ENCODE data around the gene CMTR1. TPM values are rescaled to one million over a fixed set of nuclear protein-coding genes. Genes with fewer than 3 reads are reported as not detected.
A peak's percentile ranks its signal among the peaks of the same experiment; 100 is the strongest.
"Not testable (repeated sequence)": the region's sequence is repeated elsewhere in the genome, so short reads cannot be mapped to it uniquely, and the experiment has no call there.

CMTR1 gene
- total RNA-seq, 2 experiments from 2014 or later: 49.9 to 50.6 TPM

- no peak for TF ChIP-seq CTCF (IDR thresholded peaks at IDR 0.05)
- ChIA-PET CTCF (interaction anchor here (1.0 to 1.2 kb wide), 3 partner anchors 20 to 116 kb away, joined by 3 to 4 read pairs (median 3); no protein-coding TSS in a partner anchor), POLR2A (interaction anchor here (0.6 to 3.4 kb wide), 2 partner anchors 8 to 15 kb away, joined by 3 to 32 read pairs; partner anchors contain the start of gene CMTR1)
- Mint-ChIP-seq H3K4me3 (no peak overlapping the region), H3K36me3 (ENCODE audit: low read depth) (peaks cover 35% of the 10 kb centered on the region), H3K27me3 (no peaks in the 10 kb centered on the region), H3K27ac (peak overlapping the region; percentile 83), H3K4me1 (ENCODE audit: low read depth) (peaks cover 33% of the 10 kb centered on the region), H3K9me3 (no peaks in the 10 kb centered on the region)
- intact Hi-C loops (cut with micrococcal nuclease): no loop called here
- DNase-seq (peak; percentile 20), ATAC-seq (no peak)
Observed at GRCh38 chr6:37441651-37442050, 8.6 kb downstream of the CMTR1 start.

- intact Hi-C loops (cut with micrococcal nuclease): no loop called here
- H3K27me3 Mint-ChIP-seq: no peaks in the 10 kb centered on the region
- POLR2A ChIA-PET: interaction anchor here (2.0 to 3.4 kb wide), 2 partner anchors 9 to 16 kb away, joined by 5 to 32 read pairs; partner anchors contain the start of gene CMTR1
- peak overlapping the region; percentile 84 for H3K27ac Mint-ChIP-seq
- no peak for TF ChIP-seq CTCF (IDR thresholded peaks at IDR 0.05)
- ATAC-seq (peak; percentile 61), DNase-seq (no peak)
- CTCF ChIA-PET: interaction anchor here (1.1 to 1.6 kb wide), 3 partner anchors 9 to 117 kb away, joined by 3 to 5 read pairs (median 4); partner anchors contain the start of gene CMTR1
- H3K4me3 Mint-ChIP-seq: peak overlapping the region; percentile 67
- H3K36me3 Mint-ChIP-seq (ENCODE audit: low read depth): peaks cover 36% of the 10 kb centered on the region
- H3K9me3 Mint-ChIP-seq: no peaks in the 10 kb centered on the region
- peaks cover 27% of the 10 kb centered on the region for H3K4me1 Mint-ChIP-seq (ENCODE audit: low read depth)
Observed at GRCh38 chr6:37442416-37443215, 9.6 kb downstream of the CMTR1 start.

GRCh38 chr6:37443216-37443542, 10.2 kb downstream of the CMTR1 start:
- intact Hi-C loops (cut with micrococcal nuclease); H3K27me3 Mint-ChIP-seq; H3K9me3 Mint-ChIP-seq; DNase-seq; ATAC-seq: not testable (repeated sequence)
- Mint-ChIP-seq H3K4me3 (peak overlapping the region; percentile 67), H3K4me1 (ENCODE audit: low read depth) (peaks cover 23% of the 10 kb centered on the region), H3K27ac (peak overlapping the region; percentile 84), H3K36me3 (ENCODE audit: low read depth) (peaks cover 31% of the 10 kb centered on the region)
- ChIA-PET CTCF (interaction anchor here (1.6 kb wide), 1 partner anchor 10 kb away, joined by 5 read pairs; the partner anchor contains the start of gene CMTR1), POLR2A (interaction anchor here (1.0 to 3.4 kb wide), 3 partner anchors 10 to 15 kb away, joined by 5 to 32 read pairs (median 6); partner anchors contain the start of gene CMTR1)

GRCh38 chr6:37449984-37450383, 17.0 kb downstream of the CMTR1 start:
- H3K9me3 Mint-ChIP-seq: no peaks in the 10 kb centered on the region
- intact Hi-C loops (cut with micrococcal nuclease): no loop called here
- H3K4me3 Mint-ChIP-seq: no peak overlapping the region
- H3K27me3 Mint-ChIP-seq: no peaks in the 10 kb centered on the region
- H3K36me3 Mint-ChIP-seq (ENCODE audit: low read depth): peaks cover 59% of the 10 kb centered on the region
- CTCF ChIA-PET: interaction anchor here (1.3 kb wide), 1 partner anchor 124 kb away, joined by 3 read pairs; no protein-coding TSS in a partner anchor
- H3K27ac Mint-ChIP-seq: no peak overlapping the region
- POLR2A ChIA-PET: no interaction called here
- ATAC-seq (no peak), DNase-seq (no peak)
- H3K4me1 Mint-ChIP-seq (ENCODE audit: low read depth): peaks cover 12% of the 10 kb centered on the region
- TF ChIP-seq CTCF (IDR thresholded peaks at IDR 0.05): no peak

GRCh38 chr6:37451441-37452193, 18.6 kb downstream of the CMTR1 start:
- no peak for ATAC-seq
- no peak for TF ChIP-seq CTCF (IDR thresholded peaks at IDR 0.05)
- Mint-ChIP-seq H3K9me3 (no peaks in the 10 kb centered on the region), H3K36me3 (ENCODE audit: low read depth) (peaks cover 60% of the 10 kb centered on the region), H3K27me3 (no peaks in the 10 kb centered on the region), H3K4me3 (no peak overlapping the region), H3K27ac (peak overlapping the region; percentile 35), H3K4me1 (ENCODE audit: low read depth) (peaks cover 12% of the 10 kb centered on the region)
- ChIA-PET POLR2A (interaction anchor here (1.4 to 1.5 kb wide), 2 partner anchors 12 to 18 kb away, joined by 3 to 6 read pairs; no protein-coding TSS in a partner anchor), CTCF (interaction anchor here (0.8 to 1.3 kb wide), 3 partner anchors 8 to 126 kb away, joined by 3 read pairs; no protein-coding TSS in a partner anchor)
- DNase-seq: no peak
- intact Hi-C loops (cut with micrococcal nuclease): no loop called here
